Posterior vena cava (tissue), 2 donors: ENCODE measurements around the gene UBE2N. TPM values are rescaled to one million over a fixed set of nuclear protein-coding genes. Genes with fewer than 3 reads are reported as not detected.
"Not testable (repeated sequence)": the region's sequence is repeated elsewhere in the genome, so short reads cannot be mapped to it uniquely, and the experiment has no call there.

Source experiments
- DNase-seq: peaks from one replicate; pipeline ENCODE4 v3.0.0-alpha.2; 2020; ENCODE audit warnings: low spot score
- intact Hi-C, 2 donors: fragments of 100-400 bp; cut with DNase I; formaldehyde crosslinking; loops; one replicate each; pipeline versions ENCODE4 v1.14.1 to v1.14.2; 2022 to 2023
- total RNA-seq, 2 donors: library from RNA; stranded (reverse); fragmentation: NEBNext Ultra II Directional; extraction: Animal tissue kit (Norgen Biotek cat#: 25700); gene quantifications; one replicate each; pipeline ENCODE4 v1.2.1, GENCODE V29; 2021
- donor health status: DM: yes; HTN: yes; CAD: no.
- donor health status: DM: yes; HTN: yes; CAD: no.

Gene UBE2N
- total RNA-seq, 2 donors from 2014 or later: 78.3 to 90.8 TPM

GRCh38 chr12:93393425-93393824 lies 48.3 kb downstream of the UBE2N start:
- no peak for DNase-seq
- intact Hi-C loops: loop anchor here in 1 of 2 donors (10.0 kb wide), 1 partner anchor 409 kb away; no protein-coding TSS in a partner anchor

- intact Hi-C loops: loop anchor here in 1 of 2 donors (10.0 kb wide), 1 partner anchor 406 kb away; no protein-coding TSS in a partner anchor
- no peak for DNase-seq
Observed at GRCh38 chr12:93390549-93391297, 51.0 kb downstream of the UBE2N start.

- intact Hi-C loops: loop anchor here in 1 of 2 donors (10.0 kb wide), 1 partner anchor 405 kb away; no protein-coding TSS in a partner anchor
- DNase-seq: no peak
Observed at GRCh38 chr12:93390031-93390430, 51.7 kb downstream of the UBE2N start.

- intact Hi-C loops: no loop called here
- no peak for DNase-seq
Observed at GRCh38 chr12:93387780-93388179, 54.0 kb downstream of the UBE2N start.

GRCh38 chr12:93381976-93382437 lies 59.7 kb downstream of the UBE2N start:
- DNase-seq, intact Hi-C loops: not testable (repeated sequence)

GRCh38 chr12:93381161-93381975 lies 60.4 kb downstream of the UBE2N start:
- intact Hi-C loops: no loop called here
- DNase-seq: no peak

GRCh38 chr12:93380480-93381121 lies 61.1 kb downstream of the UBE2N start:
- DNase-seq: no peak
- intact Hi-C loops: no loop called here

GRCh38 chr12:93379981-93380361 lies 61.8 kb downstream of the UBE2N start:
- no peak for DNase-seq
- intact Hi-C loops: loop anchor here in 1 of 2 donors (10.0 kb wide), 1 partner anchor 205 kb away; no protein-coding TSS in a partner anchor

- intact Hi-C loops: loop anchor here in 1 of 2 donors (10.0 kb wide), 1 partner anchor 205 kb away; no protein-coding TSS in a partner anchor
- DNase-seq: no peak
Observed at GRCh38 chr12:93379326-93379980, 62.3 kb downstream of the UBE2N start.

GRCh38 chr12:93378998-93379325 lies 62.8 kb downstream of the UBE2N start:
- DNase-seq: no peak
- intact Hi-C loops: loop anchor here in 1 of 2 donors (10.0 kb wide), 1 partner anchor 204 kb away; no protein-coding TSS in a partner anchor

GRCh38 chr12:93378196-93378997 lies 63.4 kb downstream of the UBE2N start:
- DNase-seq: not testable (repeated sequence)
- intact Hi-C loops: loop anchor here in 1 of 2 donors (10.0 kb wide), 1 partner anchor 204 kb away; no protein-coding TSS in a partner anchor

- DNase-seq: peak; percentile 99
- intact Hi-C loops: loop anchor here in 1 of 2 donors (10.0 kb wide), 1 partner anchor 203 kb away; no protein-coding TSS in a partner anchor
Observed at GRCh38 chr12:93377252-93378195, 64.2 kb downstream of the UBE2N start, which contains the start of gene NUDT4. TSS of gene NUDT4 (plus strand) at chr12:93377925. CDS start at chr12:93378323, 398 bp downstream.

GRCh38 chr12:93376436-93377251 lies 65.1 kb downstream of the UBE2N start:
- intact Hi-C loops: loop anchor here in 1 of 2 donors (10.0 kb wide), 1 partner anchor 202 kb away; no protein-coding TSS in a partner anchor
- no peak for DNase-seq

GRCh38 chr12:93375906-93376305 lies 65.8 kb downstream of the UBE2N start:
- DNase-seq: no peak
- intact Hi-C loops: loop anchor here in 1 of 2 donors (10.0 kb wide), 1 partner anchor 201 kb away; no protein-coding TSS in a partner anchor

GRCh38 chr12:93373961-93374656 lies 67.6 kb downstream of the UBE2N start:
- intact Hi-C loops: loop anchor here in 1 of 2 donors (10.0 kb wide), 1 partner anchor 199 kb away; no protein-coding TSS in a partner anchor
- no peak for DNase-seq
